ENCODE results near the gene EIF3F. TPM values are rescaled to one million over a fixed set of nuclear protein-coding genes. Genes with fewer than 3 reads are reported as not detected.

Gene EIF3F
- total RNA-seq, 4 donors from 2014 or later: 132 to 345 (median 190) TPM

DNA sequence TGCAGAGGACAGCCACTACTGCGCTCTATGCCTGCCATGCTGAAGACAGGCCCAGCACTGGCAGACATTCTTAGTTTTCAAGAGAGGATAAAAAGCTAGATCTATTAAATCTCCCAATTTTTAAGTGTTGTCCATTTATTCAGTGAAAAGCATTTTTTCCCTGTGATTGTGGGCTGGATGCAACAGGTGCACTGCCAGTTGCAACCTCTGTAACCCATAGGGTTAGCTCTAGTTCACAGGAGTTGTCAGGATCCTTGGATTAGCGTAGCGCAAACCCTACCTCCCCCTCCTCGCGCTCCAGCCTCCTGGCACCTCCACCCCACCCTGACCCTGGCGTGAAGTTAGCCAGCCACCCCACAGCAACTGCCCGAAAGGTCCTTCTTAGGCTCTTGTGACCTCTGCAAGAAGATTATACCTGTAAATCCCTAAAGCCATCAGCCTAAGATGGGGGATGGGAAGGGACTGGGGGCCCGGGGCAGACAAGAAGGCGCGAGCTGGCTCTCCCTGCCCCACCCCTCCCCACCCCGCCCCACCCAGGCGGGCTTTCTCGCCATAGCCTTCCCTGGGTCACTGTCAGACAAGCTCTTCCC lies 30.9 kb downstream of the EIF3F start:
- no peak for TF ChIP-seq POLR2A (IDR thresholded peaks at IDR 0.05)
- TF ChIP-seq, protein P1, sequence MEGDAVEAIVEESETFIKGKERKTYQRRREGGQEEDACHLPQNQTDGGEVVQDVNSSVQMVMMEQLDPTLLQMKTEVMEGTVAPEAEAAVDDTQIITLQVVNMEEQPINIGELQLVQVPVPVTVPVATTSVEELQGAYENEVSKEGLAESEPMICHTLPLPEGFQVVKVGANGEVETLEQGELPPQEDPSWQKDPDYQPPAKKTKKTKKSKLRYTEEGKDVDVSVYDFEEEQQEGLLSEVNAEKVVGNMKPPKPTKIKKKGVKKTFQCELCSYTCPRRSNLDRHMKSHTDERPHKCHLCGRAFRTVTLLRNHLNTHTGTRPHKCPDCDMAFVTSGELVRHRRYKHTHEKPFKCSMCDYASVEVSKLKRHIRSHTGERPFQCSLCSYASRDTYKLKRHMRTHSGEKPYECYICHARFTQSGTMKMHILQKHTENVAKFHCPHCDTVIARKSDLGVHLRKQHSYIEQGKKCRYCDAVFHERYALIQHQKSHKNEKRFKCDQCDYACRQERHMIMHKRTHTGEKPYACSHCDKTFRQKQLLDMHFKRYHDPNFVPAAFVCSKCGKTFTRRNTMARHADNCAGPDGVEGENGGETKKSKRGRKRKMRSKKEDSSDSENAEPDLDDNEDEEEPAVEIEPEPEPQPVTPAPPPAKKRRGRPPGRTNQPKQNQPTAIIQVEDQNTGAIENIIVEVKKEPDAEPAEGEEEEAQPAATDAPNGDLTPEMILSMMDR (IDR thresholded peaks at IDR 0.05): no peak
- Histone ChIP-seq H3K27ac (peak overlapping the region in 3 of 4 donors; percentile 71 to 85 (median 72)), H3K36me3 (no peaks in the 10 kb centered on the region), H3K9me3 (no peaks in the 10 kb centered on the region), H3K4me3 (peak overlapping the region in 2 of 4 donors; percentile 63 to 72), H3K27me3 (peaks cover 0 to 9% of the 10 kb centered on the region in 2 donors), H3K4me1 (peaks cover 0 to 22% (median 6%) of the 10 kb centered on the region in 4 donors)
- DNase-seq: peak in 1 of 3 donors; percentile 39

DNA sequence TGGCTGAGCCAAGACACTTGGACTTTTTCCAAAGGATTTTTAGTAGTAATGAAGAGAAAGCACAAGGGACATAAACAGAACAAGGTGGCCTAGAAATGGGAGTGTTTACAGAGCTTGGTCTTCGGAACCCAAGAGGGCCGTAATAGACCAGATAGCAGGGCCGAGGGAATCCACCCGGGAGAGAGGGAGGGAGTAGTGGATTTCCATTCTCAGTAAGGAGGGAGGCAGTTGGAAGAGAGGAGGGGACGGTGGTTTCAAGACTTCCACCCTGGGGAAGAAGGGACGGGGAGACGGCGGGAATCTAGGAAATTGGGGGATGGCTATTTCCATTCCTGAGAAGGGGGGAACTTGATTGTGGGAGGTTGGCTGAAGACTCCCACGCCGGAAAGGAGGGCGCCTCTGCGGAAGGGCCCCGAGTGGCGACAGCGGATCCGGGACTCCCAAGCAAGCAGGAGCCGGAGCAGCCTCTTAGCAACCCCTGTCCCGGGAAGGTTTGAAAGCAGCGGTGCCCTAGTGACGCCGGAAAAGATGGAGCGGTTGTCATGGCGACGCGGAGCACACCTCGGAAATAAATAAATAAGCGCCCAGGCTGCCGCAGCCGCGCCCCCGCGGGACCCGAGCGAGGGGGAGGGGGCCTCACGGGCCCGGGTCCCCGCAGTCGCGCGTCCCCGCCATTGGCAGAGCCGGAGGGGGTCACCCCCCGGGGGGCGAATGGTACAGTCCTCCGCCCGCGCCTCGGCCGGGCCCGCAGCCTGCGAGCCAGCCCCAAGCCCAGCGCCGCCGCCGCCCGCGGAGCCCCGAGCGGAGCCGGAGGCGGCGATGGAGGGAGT lies 31.6 kb downstream of the EIF3F start:
- TF ChIP-seq, protein P1 (IDR thresholded peaks at IDR 0.05): no peak
- TF ChIP-seq POLR2A (IDR thresholded peaks at IDR 0.05): no peak
- no peaks in the 10 kb centered on the region for H3K36me3 ChIP-seq
- no peaks in the 10 kb centered on the region for H3K9me3 ChIP-seq
- H3K4me1 ChIP-seq: peaks cover 0 to 22% (median 6%) of the 10 kb centered on the region in 4 donors
- H3K27ac ChIP-seq: peak overlapping the region; percentile 63 to 85 (median 72)
- peak; percentile 54 to 83 (median 67) for DNase-seq
- H3K27me3 ChIP-seq: peaks cover 0 to 9% of the 10 kb centered on the region in 2 donors
- peak overlapping the region; percentile 51 to 72 (median 67) for H3K4me3 ChIP-seq

DNA sequence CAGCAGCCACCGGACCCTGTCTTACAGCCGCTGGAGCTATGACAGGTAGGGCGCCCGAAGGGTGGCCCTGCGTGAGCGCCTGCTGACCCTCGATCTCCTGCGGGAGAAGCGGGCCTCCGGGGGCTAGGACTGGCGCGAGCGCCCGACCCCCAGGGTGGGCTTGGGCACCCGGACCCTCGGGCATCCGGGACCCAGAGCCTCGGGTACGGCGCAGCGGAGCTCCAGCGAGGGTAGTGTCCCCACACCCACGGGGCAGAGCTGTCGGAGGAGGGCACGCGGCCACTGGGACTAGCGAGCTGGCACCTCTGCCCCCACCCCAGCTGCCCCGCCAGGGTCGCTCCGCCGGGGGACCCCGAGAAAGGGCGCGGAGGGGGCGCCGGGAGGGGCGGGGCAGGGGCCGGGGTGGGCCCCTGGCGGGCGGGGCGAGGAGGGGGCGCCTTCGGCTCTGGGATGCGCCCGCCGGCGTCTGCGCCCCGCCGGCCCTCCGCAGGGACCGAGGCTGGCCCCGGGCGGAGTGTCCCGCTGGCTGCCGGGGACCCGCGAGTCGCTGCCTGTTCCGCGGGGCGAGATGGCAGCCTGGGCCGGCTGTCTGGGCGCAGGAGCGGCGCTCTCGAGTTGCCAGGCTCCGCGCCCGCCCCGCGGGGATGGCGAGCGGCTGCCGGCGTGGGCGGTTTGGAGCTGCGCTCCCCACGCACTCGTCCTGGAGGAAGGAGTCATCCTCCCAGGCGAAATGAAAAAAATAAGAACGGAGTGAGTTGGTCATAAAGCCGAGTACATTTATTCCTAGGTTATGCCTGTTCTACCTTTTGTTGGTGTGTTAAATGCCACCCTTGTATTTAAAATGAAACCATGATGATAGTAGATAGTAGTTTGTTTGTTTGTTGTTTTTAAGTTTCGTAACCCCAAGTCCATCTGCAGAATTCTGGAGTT lies 32.4 kb downstream of the EIF3F start:
- Histone ChIP-seq H3K4me1 (peaks cover 0 to 22% (median 6%) of the 10 kb centered on the region in 4 donors), H3K36me3 (no peaks in the 10 kb centered on the region), H3K27ac (peak overlapping the region; percentile 63 to 85 (median 72)), H3K4me3 (peak overlapping the region; percentile 51 to 72 (median 67)), H3K27me3 (peaks cover 0 to 9% of the 10 kb centered on the region in 2 donors), H3K9me3 (no peaks in the 10 kb centered on the region)
- DNase-seq: peak in 1 of 3 donors; percentile 36
- no peak for TF ChIP-seq POLR2A (IDR thresholded peaks at IDR 0.05)
- TF ChIP-seq, protein P1 (IDR thresholded peaks at IDR 0.05): no peak

DNA sequence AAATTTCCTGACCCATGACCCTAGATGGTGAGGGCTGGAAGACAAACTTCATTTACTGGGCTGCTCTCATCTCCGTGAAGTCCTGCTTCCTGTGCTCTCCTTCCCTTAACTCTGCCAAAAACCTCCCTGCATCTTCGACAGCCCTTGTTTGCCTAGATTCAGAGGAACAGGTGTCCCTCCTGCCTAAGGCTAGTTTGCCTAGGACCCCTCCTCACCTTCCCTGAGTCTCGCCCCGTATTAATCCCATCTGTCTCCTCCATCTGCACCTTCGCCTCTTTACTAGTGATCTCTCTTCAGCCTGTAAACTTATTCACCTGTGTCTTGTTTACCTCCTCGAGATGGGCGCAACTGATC lies 33.1 kb downstream of the EIF3F start:
- H3K9me3 ChIP-seq: no peaks in the 10 kb centered on the region
- peaks cover 0 to 9% of the 10 kb centered on the region in 2 donors for H3K27me3 ChIP-seq
- DNase-seq: no peak
- no peaks in the 10 kb centered on the region for H3K36me3 ChIP-seq
- TF ChIP-seq, protein P1 (IDR thresholded peaks at IDR 0.05): no peak
- TF ChIP-seq POLR2A (IDR thresholded peaks at IDR 0.05): no peak
- H3K4me1 ChIP-seq: peaks cover 0 to 22% (median 6%) of the 10 kb centered on the region in 4 donors
- H3K27ac ChIP-seq: no peak overlapping the region
- H3K4me3 ChIP-seq: peak overlapping the region in 3 of 4 donors; percentile 63 to 72 (median 71)

DNA sequence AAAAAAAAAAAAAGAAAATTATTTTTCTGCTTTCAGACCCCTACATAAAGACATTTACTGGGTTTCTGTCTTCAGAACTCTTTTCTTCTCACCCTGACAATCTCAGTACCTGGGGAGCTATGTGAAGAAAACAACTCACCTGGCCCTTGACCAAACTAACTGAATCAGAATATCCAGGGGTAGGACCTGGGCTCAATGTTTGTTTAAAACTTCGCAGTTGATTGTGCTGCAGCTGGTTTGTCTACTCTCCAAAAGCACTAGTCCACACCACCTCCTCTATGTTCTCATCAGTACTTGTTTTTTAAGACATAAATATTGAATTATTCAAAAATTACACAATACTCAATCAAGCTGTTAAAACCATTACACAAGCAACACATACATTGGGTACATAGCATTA lies 34.8 kb downstream of the EIF3F start:
- no peak overlapping the region for H3K4me3 ChIP-seq
- TF ChIP-seq, protein P1 (IDR thresholded peaks at IDR 0.05): no peak
- no peak for TF ChIP-seq POLR2A (IDR thresholded peaks at IDR 0.05)
- no peak for DNase-seq
- no peak overlapping the region for H3K27ac ChIP-seq
- H3K36me3 ChIP-seq: no peaks in the 10 kb centered on the region
- H3K27me3 ChIP-seq: peaks cover 0 to 9% of the 10 kb centered on the region in 2 donors
- no peaks in the 10 kb centered on the region for H3K9me3 ChIP-seq
- peaks cover 0 to 22% (median 6%) of the 10 kb centered on the region in 4 donors for H3K4me1 ChIP-seq

Data from Peyer's patch (tissue), 4 donors.